NT2/D1 (cell line): ENCODE results near the gene AP1S1.
"Not testable (repeated sequence)": the region's sequence is repeated elsewhere in the genome, so short reads cannot be mapped to it uniquely, and the experiment has no call there.

Source experiments
- DNase-seq: peaks from one replicate; pipeline ENCODE4 v3.0.0-alpha.2; 2011; ENCODE audit warnings: low read depth, low spot score
- H3K27me3 ChIP-seq: 2 replicates; pipeline ENCODE4 v1.6.0; 2011; ENCODE audit warnings: mild to moderate bottlenecking; ENCODE audit not compliant: insufficient read length, insufficient read depth
- H3K36me3 ChIP-seq: 2 replicates; pipeline ENCODE4 v1.6.1; 2011; ENCODE audit warnings: mild to moderate bottlenecking, low read length, mixed read lengths; ENCODE audit not compliant: insufficient read depth, insufficient read length
- H3K4me1 ChIP-seq: 2 replicates; pipeline ENCODE4 v1.5.1; 2011; ENCODE audit not compliant: insufficient read depth, insufficient read length
- H3K4me3 ChIP-seq: 2 replicates; pipeline ENCODE4 v1.5.1; 2011; ENCODE audit warnings: low read depth; ENCODE audit not compliant: insufficient read length
- H3K9ac ChIP-seq: 2 replicates; pipeline ENCODE4 v1.6.0; 2011; ENCODE audit warnings: low read depth; ENCODE audit not compliant: insufficient read length
- H3K9me3 ChIP-seq: 2 replicates; pipeline ENCODE4 v1.5.1; 2011; ENCODE audit warnings: mild to moderate bottlenecking, low read length; ENCODE audit not compliant: insufficient read depth
- SUZ12 ChIP-seq: IDR thresholded peaks from 2 replicates; pipeline ENCODE4 v1.6.1; 2011; ENCODE audit not compliant: insufficient read length, insufficient read depth; ENCODE audit errors: extremely low read depth
- YY1 ChIP-seq: IDR thresholded peaks from 2 replicates; pipeline ENCODE4 v1.6.1; 2011; ENCODE audit not compliant: insufficient read length, insufficient read depth
- ZNF274 ChIP-seq: IDR thresholded peaks from 2 replicates; pipeline ENCODE4 v1.6.1; 2011; ENCODE audit warnings: mild to moderate bottlenecking, low read depth, low read length

The AP1S1 gene

GRCh38 chr7:101153969-101154692, at the start of gene AP1S1:
Gene AP1S1, plus strand, starts transcription at chr7:101154476. Its CDS starts 39 bp downstream, at chr7:101154515.
- Histone ChIP-seq H3K4me3 (peak within 1 kb of the TSS; percentile 57), H3K36me3 (peaks cover 24% of the 10 kb centered on the region), H3K4me1 (peaks cover 2% of the 10 kb centered on the region), H3K9me3 (peaks cover 6% of the 10 kb centered on the region; the same call in 1 of the 2 replicates), H3K9ac (peak within 1 kb of the TSS; percentile 81), H3K27me3 (no peaks in the 10 kb centered on the region)
- TF ChIP-seq YY1 (no peak), ZNF274 (no peak)
- peak; percentile 100 for DNase-seq

- H3K4me1 ChIP-seq: peaks cover 5% of the 10 kb centered on the region
- TF ChIP-seq YY1 (no peak), SUZ12 (no peak), ZNF274 (no peak)
- no peak overlapping the region for H3K9ac ChIP-seq
Measured at GRCh38 chr7:101104799-101105198, 49.5 kb upstream of the AP1S1 start.

GRCh38 chr7:101105248-101105647, 49.0 kb upstream of the AP1S1 start:
- not testable (repeated sequence) for H3K9ac ChIP-seq, DNase-seq, H3K9me3 ChIP-seq, H3K27me3 ChIP-seq, H3K4me3 ChIP-seq, H3K4me1 ChIP-seq, H3K36me3 ChIP-seq

More at GRCh38 chr7:101104799-101105198, 49.5 kb upstream of the AP1S1 start:
- Histone ChIP-seq H3K27me3 (no peaks in the 10 kb centered on the region), H3K9me3 (no peaks in the 10 kb centered on the region), H3K4me3 (no peak overlapping the region), H3K36me3 (no peaks in the 10 kb centered on the region)
- no peak for DNase-seq

DNA sequence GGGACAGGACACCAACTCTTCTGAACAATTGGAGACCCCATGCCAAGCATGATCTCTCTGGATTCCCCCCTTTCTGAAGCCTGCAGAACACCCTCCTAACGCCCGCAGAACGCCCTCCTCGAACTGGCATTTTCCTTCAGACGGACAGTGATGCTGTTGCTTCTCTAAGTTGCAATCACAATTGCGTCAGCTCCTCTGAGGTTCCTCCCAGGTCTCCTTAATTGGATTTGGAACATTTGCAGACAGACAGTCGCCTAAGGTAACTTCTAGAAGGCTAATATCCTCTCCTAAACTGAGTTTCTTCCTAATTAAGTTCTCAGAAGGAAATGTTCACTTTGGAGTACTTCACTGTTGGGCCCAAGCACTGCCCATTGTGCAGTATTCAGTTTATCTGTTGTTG, 47.9 kb upstream of the AP1S1 start:
- no peak overlapping the region for H3K4me3 ChIP-seq
- TF ChIP-seq ZNF274: no peak
- TF ChIP-seq SUZ12: no peak
- no peak for TF ChIP-seq YY1
- no peaks in the 10 kb centered on the region for H3K27me3 ChIP-seq
- H3K9me3 ChIP-seq: no peaks in the 10 kb centered on the region
- H3K4me1 ChIP-seq: peaks cover 2% of the 10 kb centered on the region
- no peak overlapping the region for H3K9ac ChIP-seq
- no peak for DNase-seq
- H3K36me3 ChIP-seq: no peaks in the 10 kb centered on the region

GRCh38 chr7:101108330-101108857, 45.9 kb upstream of the AP1S1 start:
- H3K9ac ChIP-seq: no peak overlapping the region
- H3K36me3 ChIP-seq: no peaks in the 10 kb centered on the region
- peaks cover 4% of the 10 kb centered on the region for H3K4me1 ChIP-seq
- TF ChIP-seq SUZ12 (no peak), YY1 (no peak), ZNF274 (no peak)
- H3K27me3 ChIP-seq: no peaks in the 10 kb centered on the region
- DNase-seq: no peak
- no peak overlapping the region for H3K4me3 ChIP-seq
- no peaks in the 10 kb centered on the region for H3K9me3 ChIP-seq

- Histone ChIP-seq H3K36me3 (no peaks in the 10 kb centered on the region), H3K4me1 (peaks cover 5% of the 10 kb centered on the region), H3K9me3 (no peaks in the 10 kb centered on the region), H3K27me3 (no peaks in the 10 kb centered on the region), H3K9ac (no peak overlapping the region), H3K4me3 (no peak overlapping the region)
- no peak for DNase-seq
- no peak for TF ChIP-seq YY1
- no peak for TF ChIP-seq SUZ12
- TF ChIP-seq ZNF274: no peak
Measured at GRCh38 chr7:101108961-101109360, 45.3 kb upstream of the AP1S1 start.

DNA sequence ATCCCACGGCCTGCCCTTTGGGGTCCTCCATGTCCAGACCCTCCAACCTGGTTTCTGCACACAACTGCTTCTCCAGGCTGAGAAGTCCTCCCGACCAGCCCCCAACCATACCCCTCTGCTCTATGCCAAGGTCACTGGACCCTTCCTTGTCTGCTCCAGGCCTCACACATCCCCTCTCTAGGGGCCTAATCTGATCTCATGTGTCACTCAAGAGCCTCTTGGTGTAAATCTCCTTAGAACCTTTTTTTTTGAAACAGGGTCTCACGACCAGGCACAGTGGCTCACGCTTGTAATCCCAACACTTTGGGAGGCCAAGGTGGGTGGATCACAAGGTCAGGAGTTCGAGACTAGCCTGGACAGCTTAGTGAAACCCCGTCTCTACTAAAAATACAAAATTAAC, 44.9 kb upstream of the AP1S1 start:
- DNase-seq: no peak
- Histone ChIP-seq H3K4me3 (no peak overlapping the region), H3K36me3 (no peaks in the 10 kb centered on the region), H3K9me3 (no peaks in the 10 kb centered on the region), H3K4me1 (peaks cover 8% of the 10 kb centered on the region), H3K27me3 (no peaks in the 10 kb centered on the region), H3K9ac (no peak overlapping the region)
- TF ChIP-seq ZNF274 (no peak), YY1 (no peak), SUZ12 (no peak)

- H3K27me3 ChIP-seq: no peaks in the 10 kb centered on the region
- H3K4me1 ChIP-seq: peaks cover 8% of the 10 kb centered on the region
- H3K9me3 ChIP-seq: no peaks in the 10 kb centered on the region
Measured at GRCh38 chr7:101111261-101111660, 43.0 kb upstream of the AP1S1 start.

More at GRCh38 chr7:101111261-101111660, 43.0 kb upstream of the AP1S1 start:
- H3K4me3 ChIP-seq: no peak overlapping the region
- DNase-seq: no peak
- TF ChIP-seq YY1: no peak
- TF ChIP-seq ZNF274: no peak
- no peak for TF ChIP-seq SUZ12
- H3K9ac ChIP-seq: no peak overlapping the region
- no peaks in the 10 kb centered on the region for H3K36me3 ChIP-seq
